Activated CD8-positive, alpha-beta T cell treated with anti-CD3 and anti-CD28 coated beads, Interleukin-2, amount 10 ng/mL, durations not matched to agents 7 days and 5 days (primary cell): ENCODE results near the gene TRIML2. TPM values are rescaled to one million over a fixed set of nuclear protein-coding genes. Genes with fewer than 3 reads are reported as not detected.

Experiments used
- ATAC-seq: fragments of 150-1000 bp; cut with Tn5 transposase; one replicate; pipeline ENCODE4 v1.10.0; 2021; ENCODE audit warnings: moderate library complexity
- CTCF ChIA-PET: fragments of 350-600 bp; sonication (Branson Sonifier 250); formaldehyde crosslinking; loops from one replicate; lab custom pipeline; 2021; ENCODE audit warnings: antibody characterized with exemption; lab: Charles Lee
- POLR2A ChIA-PET: fragments of 350-600 bp; sonication (Branson Sonifier 250); formaldehyde crosslinking; loops from one replicate; lab custom pipeline; 2021; ENCODE audit warnings: antibody characterized with exemption; lab: Charles Lee
- DNase-seq: peaks from one replicate; pipeline ENCODE4 v3.0.0-alpha.2; 2020
- H3K27ac Mint-ChIP-seq: one replicate; pipeline ENCODE4 v1.8.0; 2021; ENCODE audit warnings: mild to moderate bottlenecking, mixed read lengths
- H3K27me3 Mint-ChIP-seq: one replicate; pipeline ENCODE4 v1.8.0; 2021; ENCODE audit warnings: low read depth, mixed read lengths
- H3K36me3 Mint-ChIP-seq: one replicate; pipeline ENCODE4 v1.8.0; 2021; ENCODE audit warnings: low read depth, mixed read lengths
- H3K4me1 Mint-ChIP-seq: one replicate; pipeline ENCODE4 v1.8.0; 2021; ENCODE audit warnings: low read depth, mixed read lengths
- H3K4me3 Mint-ChIP-seq: one replicate; pipeline ENCODE4 v1.8.0; 2021; ENCODE audit warnings: mild to moderate bottlenecking, mixed read lengths
- H3K9me3 Mint-ChIP-seq: one replicate; pipeline ENCODE4 v1.8.0; 2022; ENCODE audit warnings: mixed read lengths; ENCODE audit not compliant: insufficient read depth
- total RNA-seq, 2 experiments: library from RNA; stranded (reverse); gene quantifications; one replicate each; pipeline ENCODE4 v1.2.3, GENCODE V29; 2021

TRIML2 gene
- total RNA-seq, 2 experiments from 2014 or later, result not detected

- H3K27me3 Mint-ChIP-seq, result no peaks in the 10 kb centered on the region
Observed at GRCh38 chr4:188130355-188130754, 21.0 kb upstream of the TRIML2 start.

DNA sequence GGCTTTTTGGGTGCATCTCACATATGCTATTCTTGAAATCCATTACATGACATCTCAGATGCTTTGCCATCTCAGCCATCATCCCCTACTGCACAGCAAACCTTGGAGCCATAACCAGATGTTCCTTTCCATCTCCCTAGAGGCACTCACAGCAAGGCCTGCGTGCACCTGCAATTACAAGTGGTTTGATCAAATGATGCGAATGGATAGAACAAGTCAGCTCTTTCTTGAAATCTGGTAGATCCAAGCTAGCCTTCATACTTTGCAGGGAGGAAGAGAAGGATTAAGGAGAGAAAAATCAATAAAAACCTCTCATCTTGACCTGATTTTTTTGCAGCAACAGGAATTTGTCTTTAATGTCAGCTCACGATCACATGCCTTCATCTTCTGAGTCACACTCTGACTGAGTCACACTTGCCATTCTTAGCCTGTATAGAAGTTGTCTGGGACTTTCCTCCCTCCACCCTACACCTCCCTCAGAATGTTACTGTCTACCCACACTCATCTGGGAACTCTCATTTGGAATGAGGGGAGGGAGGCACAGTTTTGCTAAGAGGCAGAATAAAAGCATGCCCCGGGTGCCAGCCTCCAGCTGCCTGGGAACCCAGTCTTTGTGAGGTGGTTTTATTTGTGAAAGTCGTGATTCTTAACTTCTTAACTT is 17.9 kb upstream of the TRIML2 start:
- ATAC-seq, result no peak
- Mint-ChIP-seq H3K27me3 (no peaks in the 10 kb centered on the region), H3K27ac (no peak overlapping the region), H3K36me3 (no peaks in the 10 kb centered on the region), H3K9me3 (peaks cover 20% of the 10 kb centered on the region), H3K4me1 (no peaks in the 10 kb centered on the region), H3K4me3 (no peak overlapping the region)
- ChIA-PET POLR2A (no interaction called here), CTCF (no interaction called here)
- DNase-seq, result no peak

More at GRCh38 chr4:188130355-188130754, 21.0 kb upstream of the TRIML2 start:
- no peak for ATAC-seq
- peaks cover 12% of the 10 kb centered on the region for H3K9me3 Mint-ChIP-seq
- no peaks in the 10 kb centered on the region for H3K4me1 Mint-ChIP-seq
- H3K4me3 Mint-ChIP-seq, result no peak overlapping the region
- no peak overlapping the region for H3K27ac Mint-ChIP-seq
- POLR2A ChIA-PET, result no interaction called here
- CTCF ChIA-PET, result no interaction called here
- no peaks in the 10 kb centered on the region for H3K36me3 Mint-ChIP-seq
- DNase-seq, result no peak

GRCh38 chr4:188121530-188121929 is 12.1 kb upstream of the TRIML2 start:
- Mint-ChIP-seq H3K27me3 (no peaks in the 10 kb centered on the region), H3K36me3 (no peaks in the 10 kb centered on the region), H3K4me3 (no peak overlapping the region), H3K27ac (no peak overlapping the region), H3K4me1 (no peaks in the 10 kb centered on the region), H3K9me3 (peaks cover 27% of the 10 kb centered on the region)
- ChIA-PET POLR2A (no interaction called here), CTCF (no interaction called here)
- DNase-seq (no peak), ATAC-seq (no peak)

- ChIA-PET CTCF (no interaction called here), POLR2A (no interaction called here)
- Mint-ChIP-seq H3K4me3 (no peak overlapping the region), H3K4me1 (no peaks in the 10 kb centered on the region), H3K36me3 (no peaks in the 10 kb centered on the region), H3K9me3 (peaks cover 11% of the 10 kb centered on the region), H3K27me3 (no peaks in the 10 kb centered on the region), H3K27ac (no peak overlapping the region)
- ATAC-seq (no peak), DNase-seq (no peak)
Observed at GRCh38 chr4:188117631-188118324, 8.4 kb upstream of the TRIML2 start.

GRCh38 chr4:188113156-188113555 is 3.8 kb upstream of the TRIML2 start:
- Mint-ChIP-seq H3K27ac (no peak overlapping the region), H3K9me3 (peaks cover 12% of the 10 kb centered on the region), H3K4me1 (no peaks in the 10 kb centered on the region), H3K4me3 (no peak overlapping the region), H3K36me3 (no peaks in the 10 kb centered on the region), H3K27me3 (no peaks in the 10 kb centered on the region)
- DNase-seq (no peak), ATAC-seq (no peak)
- CTCF ChIA-PET, result no interaction called here
- POLR2A ChIA-PET, result no interaction called here

DNA sequence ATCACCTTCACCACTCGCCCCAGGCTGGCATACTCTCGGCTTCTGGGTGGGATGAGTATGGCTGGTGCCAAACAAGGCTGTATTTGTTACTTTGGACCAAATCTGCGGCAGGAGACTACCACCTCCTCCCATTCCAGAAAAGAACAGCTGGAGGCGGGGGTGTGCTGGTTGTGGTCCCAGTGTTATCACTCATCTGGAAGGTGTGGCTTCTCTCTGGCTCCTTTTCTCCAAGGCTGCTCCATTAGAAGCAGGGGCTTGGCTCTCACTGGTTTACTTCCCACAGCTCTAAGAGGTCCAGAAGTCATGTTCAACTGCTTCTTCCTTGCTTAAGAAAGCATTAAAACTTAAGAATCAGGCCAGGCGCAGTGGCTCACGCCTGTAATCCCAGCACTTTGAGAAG is 2.6 kb upstream of the TRIML2 start:
- Mint-ChIP-seq H3K4me1 (no peaks in the 10 kb centered on the region), H3K27me3 (no peaks in the 10 kb centered on the region), H3K36me3 (no peaks in the 10 kb centered on the region), H3K4me3 (no peak overlapping the region), H3K9me3 (peaks cover 12% of the 10 kb centered on the region), H3K27ac (no peak overlapping the region)
- ChIA-PET CTCF (no interaction called here), POLR2A (no interaction called here)
- ATAC-seq, result no peak
- no peak for DNase-seq

DNA sequence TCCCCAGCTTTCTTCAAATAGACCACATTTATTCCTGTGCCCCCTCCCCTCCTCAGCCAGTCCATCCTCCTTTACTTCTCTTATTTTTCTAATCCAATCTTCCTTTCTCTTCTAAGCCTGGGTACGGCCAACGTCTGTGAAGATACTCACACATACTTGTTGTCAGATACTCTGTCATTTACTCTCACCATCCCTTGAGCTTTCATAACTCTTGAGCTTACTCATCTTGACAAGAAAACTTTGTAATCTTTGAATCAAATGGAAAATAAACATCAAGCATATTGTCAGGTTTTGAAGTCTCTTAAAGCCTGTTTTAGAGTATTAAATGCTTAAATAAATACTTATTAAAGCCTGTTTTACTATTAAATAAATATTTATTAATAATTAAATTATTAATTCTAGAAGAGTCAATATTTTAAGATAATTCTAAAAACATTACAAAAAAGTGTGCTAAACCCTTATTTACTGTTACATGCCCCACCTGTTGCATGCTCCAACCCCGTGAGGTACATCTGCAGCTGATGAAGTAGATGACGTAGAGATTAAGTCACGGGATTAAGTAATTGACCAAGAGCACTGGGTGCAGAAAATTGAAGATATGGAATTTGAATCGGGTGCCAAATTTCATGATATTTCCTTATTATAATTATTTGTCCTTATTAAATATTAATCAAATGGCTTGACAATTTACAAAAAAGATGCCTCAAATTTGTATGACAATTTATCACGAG is 1.5 kb upstream of the TRIML2 start:
- no peaks in the 10 kb centered on the region for H3K4me1 Mint-ChIP-seq
- ATAC-seq (no peak), DNase-seq (no peak)
- H3K9me3 Mint-ChIP-seq, result peaks cover 12% of the 10 kb centered on the region
- POLR2A ChIA-PET, result no interaction called here
- no peak overlapping the region for H3K27ac Mint-ChIP-seq
- H3K36me3 Mint-ChIP-seq, result no peaks in the 10 kb centered on the region
- no peak overlapping the region for H3K4me3 Mint-ChIP-seq
- CTCF ChIA-PET, result no interaction called here
- H3K27me3 Mint-ChIP-seq, result no peaks in the 10 kb centered on the region

- ChIA-PET POLR2A (no interaction called here), CTCF (no interaction called here)
Observed at GRCh38 chr4:188110036-188110435, 633 bp upstream of the TRIML2 start.

DNA sequence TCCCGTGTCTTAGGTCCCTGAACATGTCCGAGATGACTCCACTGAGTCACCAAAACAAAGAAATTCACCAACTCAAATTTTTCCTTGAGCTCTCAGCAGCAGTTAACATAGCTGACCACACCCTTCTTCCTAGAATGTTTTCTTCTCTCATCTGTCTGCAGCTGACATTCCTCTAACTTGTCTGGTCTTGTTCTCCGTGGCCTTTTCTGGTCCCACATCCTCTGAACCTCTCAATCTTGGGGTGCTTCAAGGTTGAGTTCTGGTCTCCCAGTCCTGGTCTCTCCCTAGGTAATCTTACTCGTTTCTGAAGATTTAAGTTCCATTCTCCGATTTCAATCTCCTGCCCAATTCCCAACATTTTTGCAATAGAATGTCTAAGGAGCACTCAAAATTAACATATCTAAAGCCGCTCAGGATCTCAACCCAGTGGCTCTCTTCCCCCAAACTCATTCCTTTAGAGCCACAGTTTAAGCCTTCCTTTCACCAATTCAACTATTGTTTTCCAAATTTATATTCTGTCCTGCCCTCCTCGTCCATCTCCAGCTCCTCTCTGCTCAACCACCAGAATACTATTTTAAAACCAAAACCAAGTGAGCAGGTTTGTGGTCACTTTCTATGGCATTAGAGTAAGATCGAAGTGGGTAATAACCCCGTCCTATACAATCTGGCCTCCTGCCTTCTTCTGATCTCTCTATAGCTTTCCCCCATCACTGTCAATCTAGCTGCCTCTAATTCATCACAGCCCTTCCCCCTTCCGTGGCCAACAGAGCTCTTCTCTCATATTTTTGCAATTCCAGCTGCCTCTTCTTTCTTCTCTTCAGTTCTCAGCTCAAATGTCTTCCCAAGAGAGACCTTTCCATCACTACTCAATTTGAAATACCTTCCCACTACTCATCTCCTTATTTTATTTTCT is 1.2 kb downstream of the TRIML2 start:
- DNase-seq (no peak), ATAC-seq (no peak)
- Mint-ChIP-seq H3K36me3 (no peaks in the 10 kb centered on the region), H3K27ac (no peak overlapping the region), H3K4me3 (no peak overlapping the region), H3K4me1 (no peaks in the 10 kb centered on the region), H3K9me3 (peaks cover 18% of the 10 kb centered on the region), H3K27me3 (no peaks in the 10 kb centered on the region)
- ChIA-PET POLR2A (no interaction called here), CTCF (no interaction called here)

More at GRCh38 chr4:188110036-188110435, 633 bp upstream of the TRIML2 start:
- Mint-ChIP-seq H3K4me3 (no peak overlapping the region), H3K36me3 (no peaks in the 10 kb centered on the region), H3K27ac (no peak overlapping the region), H3K27me3 (no peaks in the 10 kb centered on the region), H3K4me1 (no peaks in the 10 kb centered on the region), H3K9me3 (peaks cover 12% of the 10 kb centered on the region)
- DNase-seq (no peak), ATAC-seq (no peak)

GRCh38 chr4:188106454-188106853 is 2.9 kb downstream of the TRIML2 start:
- H3K27ac Mint-ChIP-seq, result no peak overlapping the region
- ATAC-seq, result no peak
- ChIA-PET CTCF (no interaction called here), POLR2A (no interaction called here)
- no peaks in the 10 kb centered on the region for H3K36me3 Mint-ChIP-seq
- no peaks in the 10 kb centered on the region for H3K4me1 Mint-ChIP-seq
- no peak for DNase-seq
- H3K9me3 Mint-ChIP-seq, result peaks cover 18% of the 10 kb centered on the region
- H3K27me3 Mint-ChIP-seq, result no peaks in the 10 kb centered on the region
- H3K4me3 Mint-ChIP-seq, result no peak overlapping the region

- H3K27me3 Mint-ChIP-seq, result no peaks in the 10 kb centered on the region
- POLR2A ChIA-PET, result no interaction called here
- H3K27ac Mint-ChIP-seq, result no peak overlapping the region
- no peaks in the 10 kb centered on the region for H3K4me1 Mint-ChIP-seq
- CTCF ChIA-PET, result no interaction called here
- no peak for DNase-seq
- no peaks in the 10 kb centered on the region for H3K36me3 Mint-ChIP-seq
- no peak for ATAC-seq
- H3K4me3 Mint-ChIP-seq, result no peak overlapping the region
- peaks cover 19% of the 10 kb centered on the region for H3K9me3 Mint-ChIP-seq
Observed at GRCh38 chr4:188092824-188093223, 16.6 kb downstream of the TRIML2 start.
